Mesenchymal stem cell (in vitro differentiated cells and primary cell): ENCODE results near the gene JMJD4.

Experiments
- DNase-seq: peaks from one replicate; pipeline ENCODE4 v3.0.0-alpha.2; 2013
- H2AFZ ChIP-seq: one replicate; pipeline ENCODE4 v1.6.1; 2013; ENCODE audit warnings: low read depth, mild to moderate bottlenecking, control low read depth, inconsistent platforms, low read length, moderate library complexity
- H2AK5ac ChIP-seq: 2 replicates; pipeline ENCODE4 v1.6.1; 2013; ENCODE audit warnings: low read length, moderate library complexity, mild to moderate bottlenecking, inconsistent platforms; ENCODE audit not compliant: severe bottlenecking
- H2BK120ac ChIP-seq: one replicate; pipeline ENCODE4 v1.6.1; 2013; ENCODE audit warnings: low read depth, mild to moderate bottlenecking, inconsistent platforms, low read length, moderate library complexity
- H2BK12ac ChIP-seq, 2 experiments: one replicate each; pipeline ENCODE4 v1.6.1; 2013; ENCODE audit warnings: inconsistent platforms in 2 of 2, low read length in 2 of 2, mild to moderate bottlenecking in 2 of 2, moderate library complexity in 2 of 2, control low read depth in 1 of 2
- H2BK15ac ChIP-seq: one replicate; pipeline ENCODE4 v1.6.1; 2013; ENCODE audit warnings: mild to moderate bottlenecking, low read depth, inconsistent platforms; ENCODE audit not compliant: poor library complexity, severe bottlenecking
- H2BK5ac ChIP-seq: 2 replicates; pipeline ENCODE4 v1.6.1; 2013; ENCODE audit warnings: low read depth, mild to moderate bottlenecking, low read length, control low read depth, inconsistent platforms; ENCODE audit not compliant: poor library complexity, severe bottlenecking
- H3K14ac ChIP-seq, 2 experiments: one replicate each; pipeline ENCODE4 v1.6.1; 2013; ENCODE audit warnings: inconsistent platforms in 2 of 2, low read length in 2 of 2, control low read depth in 1 of 2, mild to moderate bottlenecking in 1 of 2, moderate library complexity in 1 of 2
- H3K18ac ChIP-seq, 2 experiments: one replicate each; pipeline ENCODE4 v1.6.1; 2013; ENCODE audit warnings: inconsistent platforms in 2 of 2, low read length in 2 of 2, control low read depth in 1 of 2, low read depth in 1 of 2, mild to moderate bottlenecking in 1 of 2
- H3K23ac ChIP-seq, 2 experiments: one replicate each; pipeline ENCODE4 v1.6.1; 2013; ENCODE audit warnings: inconsistent platforms in 2 of 2, low read length in 2 of 2, mild to moderate bottlenecking in 2 of 2, moderate library complexity in 2 of 2, control low read depth in 1 of 2
- H3K27ac ChIP-seq: 2 replicates; pipeline ENCODE4 v1.5.1; 2013; ENCODE audit warnings: mild to moderate bottlenecking, moderate library complexity, low read length, control low read depth, inconsistent platforms; ENCODE audit not compliant: poor library complexity, severe bottlenecking
- H3K27me3 ChIP-seq, 2 experiments: 2 replicates each; pipeline versions ENCODE4 v1.6.1 to v1.7.0; 2013; ENCODE audit warnings: low read length in 2 of 2, mild to moderate bottlenecking in 2 of 2, moderate library complexity in 2 of 2, control low read depth in 1 of 2, inconsistent platforms in 1 of 2; ENCODE audit not compliant: control insufficient read depth in 1 of 2, insufficient read depth in 1 of 2
- H3K36me3 ChIP-seq, 2 experiments: 2 replicates each; pipeline versions ENCODE4 v1.6.1 to v1.7.0; 2013; ENCODE audit warnings: low read length in 2 of 2, control low read depth in 1 of 2, inconsistent platforms in 1 of 2, low read depth in 1 of 2, mild to moderate bottlenecking in 1 of 2; ENCODE audit not compliant: insufficient read depth in 2 of 2, control insufficient read depth in 1 of 2
- H3K4ac ChIP-seq, 2 experiments: one replicate each; pipeline ENCODE4 v1.6.1; 2013; ENCODE audit warnings: inconsistent platforms in 2 of 2, low read length in 2 of 2, mild to moderate bottlenecking in 2 of 2, moderate library complexity in 2 of 2, control low read depth in 1 of 2, low read depth in 1 of 2
- H3K4me1 ChIP-seq: 2 replicates; pipeline ENCODE4 v1.6.1; 2013; ENCODE audit warnings: low read depth, low read length, control low read depth; ENCODE audit not compliant: control insufficient read depth, insufficient read depth
- H3K4me2 ChIP-seq: 2 replicates; pipeline ENCODE4 v1.6.1; 2013; ENCODE audit warnings: low read length, mild to moderate bottlenecking, inconsistent platforms; ENCODE audit not compliant: poor library complexity, severe bottlenecking
- H3K4me3 ChIP-seq, 2 experiments: 2 replicates each; pipeline versions ENCODE4 v1.5.1 to v1.7.0; 2013; ENCODE audit warnings: low read length in 2 of 2, mild to moderate bottlenecking in 2 of 2, control low read depth in 1 of 2, low read depth in 1 of 2; ENCODE audit not compliant: insufficient read depth in 1 of 2
- H3K79me1 ChIP-seq: replicated peaks from 2 replicates; pipeline ENCODE4 v1.6.1; 2013; ENCODE audit warnings: mild to moderate bottlenecking, control low read depth, low read length, inconsistent platforms; ENCODE audit not compliant: poor library complexity, severe bottlenecking
- H3K9ac ChIP-seq: 2 replicates; pipeline ENCODE4 v1.7.0; 2013; ENCODE audit warnings: mild to moderate bottlenecking, low read length, moderate library complexity
- H3K9me3 ChIP-seq: 2 replicates; pipeline ENCODE4 v1.7.0; 2013; ENCODE audit warnings: mild to moderate bottlenecking, low read length; ENCODE audit not compliant: control insufficient read depth
- H4K8ac ChIP-seq: one replicate; pipeline ENCODE4 v1.6.1; 2013; ENCODE audit warnings: inconsistent platforms, mild to moderate bottlenecking, low read length, moderate library complexity
- H4K91ac ChIP-seq: one replicate; pipeline ENCODE4 v1.6.1; 2013; ENCODE audit warnings: mild to moderate bottlenecking, low read length, inconsistent platforms
- WGBS: methylation state at CpG from one replicate; pipeline ENCODE4 v1.1.7; 2013; ENCODE audit warnings: mixed read lengths; 5-methylcytosine and 5-hydroxymethylcytosine counted together

JMJD4 gene

DNA sequence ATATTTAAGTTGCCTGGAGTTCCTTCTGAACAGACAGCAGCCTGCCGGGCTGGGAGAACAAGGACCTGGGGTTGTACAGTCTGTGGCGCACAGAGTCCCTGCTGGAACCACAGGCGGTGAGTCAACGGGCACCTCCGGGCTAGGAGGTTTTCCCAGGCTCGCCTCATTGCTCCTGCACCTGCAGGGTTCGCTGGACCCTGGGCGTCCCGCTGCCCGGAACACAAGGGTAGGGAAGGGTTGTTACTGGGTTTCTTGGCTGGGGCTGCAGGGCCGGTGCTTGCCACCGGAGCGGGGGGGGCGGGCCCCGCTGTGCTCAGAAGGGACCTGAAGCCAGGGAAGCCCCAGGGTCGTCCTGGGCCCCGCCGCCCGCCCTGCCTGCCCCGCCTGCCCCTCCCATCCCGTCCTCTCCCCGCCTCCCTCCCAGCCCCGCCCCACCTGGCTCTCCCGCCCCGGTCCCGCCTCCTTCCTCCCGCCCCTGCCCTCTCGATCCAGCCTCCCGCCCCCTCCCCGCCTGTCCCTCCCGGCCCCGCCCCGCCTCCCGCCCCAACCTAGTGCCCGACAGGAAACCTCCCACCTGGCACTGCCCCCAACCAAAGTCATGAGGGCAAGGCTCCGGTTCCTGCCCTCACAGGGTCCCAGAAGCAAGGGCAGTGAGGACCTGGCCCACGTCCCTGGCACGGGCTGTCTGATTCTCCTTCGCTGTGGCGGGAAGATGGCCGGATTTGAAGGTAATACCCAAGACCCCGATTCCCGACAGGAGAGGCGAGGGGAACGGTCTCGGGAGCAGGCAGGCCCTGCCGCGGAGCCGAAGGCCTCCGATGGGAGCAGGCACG is 6.8 kb downstream of the JMJD4 start:
- Histone ChIP-seq H3K27ac (peak overlapping the region; percentile 49), H3K18ac (peak overlapping the region; percentile 58 to 97), H3K79me1 (peaks cover 28% of the 10 kb centered on the region), H2AFZ (peak overlapping the region; percentile 75), H2BK5ac (no peak overlapping the region), H3K23ac (peak overlapping the region in 1 of 2 experiments; percentile 94), H4K8ac (peak overlapping the region; percentile 70), H3K36me3 (peaks cover 27 to 29% of the 10 kb centered on the region in 2 experiments), H3K4me2 (peak overlapping the region; percentile 69), H3K14ac (peak overlapping the region in 1 of 2 experiments; percentile 98), H3K27me3 (peaks cover 0 to 10% of the 10 kb centered on the region in 2 experiments), H4K91ac (peak overlapping the region; percentile 73), H3K9ac (peak overlapping the region; percentile 72), H2BK12ac (peak overlapping the region in 1 of 2 experiments; percentile 73), H2AK5ac (no peak overlapping the region), H3K9me3 (peaks cover 3% of the 10 kb centered on the region), H3K4me3 (peak overlapping the region; percentile 58 to 75), H2BK15ac (no peak overlapping the region), H3K4ac (peak overlapping the region; percentile 32 to 51), H2BK120ac (peak overlapping the region; percentile 54), H3K4me1 (peaks cover 41% of the 10 kb centered on the region)
- 3% methylated on average over 31 of the region's 51 CpGs for WGBS
- DNase-seq, result peak; percentile 58

- Histone ChIP-seq H2BK15ac (no peak overlapping the region), H3K9ac (no peak overlapping the region), H3K79me1 (peaks cover 16% of the 10 kb centered on the region), H4K91ac (no peak overlapping the region), H2BK120ac (no peak overlapping the region), H2BK12ac (no peak overlapping the region), H4K8ac (no peak overlapping the region), H3K4me2 (no peak overlapping the region), H3K36me3 (peaks cover 15 to 16% of the 10 kb centered on the region in 2 experiments), H2AFZ (no peak overlapping the region), H3K27me3 (peaks cover 0 to 10% of the 10 kb centered on the region in 2 experiments), H3K14ac (no peak overlapping the region), H3K18ac (no peak overlapping the region), H2AK5ac (no peak overlapping the region), H3K4ac (no peak overlapping the region), H3K4me3 (no peak overlapping the region), H3K4me1 (peaks cover 32% of the 10 kb centered on the region), H3K9me3 (peaks cover 3% of the 10 kb centered on the region), H3K27ac (no peak overlapping the region), H2BK5ac (no peak overlapping the region), H3K23ac (no peak overlapping the region)
- WGBS, result 96% methylated on average over 6 of the region's 6 CpGs
- no peak for DNase-seq
Observed at GRCh38 chr1:227726924-227727599, 8.0 kb downstream of the JMJD4 start.

DNA sequence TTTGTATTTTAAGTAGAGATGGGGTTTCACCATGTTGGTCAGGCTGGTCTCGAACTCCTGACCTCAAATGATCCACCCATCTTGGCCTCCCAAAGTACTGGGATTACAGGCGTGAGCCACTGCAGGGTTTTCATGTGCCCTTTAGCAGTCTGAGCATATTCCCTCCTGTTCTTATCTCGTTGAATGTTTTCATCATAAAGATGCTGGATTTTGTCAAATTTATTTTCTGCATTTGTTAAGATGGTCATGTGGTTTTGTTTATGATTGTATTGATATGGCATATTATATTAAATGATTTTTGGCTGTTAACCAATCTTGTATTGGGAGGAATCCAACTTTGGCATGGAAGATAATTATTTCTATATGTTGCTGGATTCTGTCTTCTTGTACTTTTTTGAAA is 8.8 kb downstream of the JMJD4 start:
- no peak overlapping the region for H3K18ac ChIP-seq
- no peak overlapping the region for H3K9ac ChIP-seq
- H3K23ac ChIP-seq, result no peak overlapping the region
- no peak overlapping the region for H2BK15ac ChIP-seq
- H3K4me1 ChIP-seq, result peaks cover 29% of the 10 kb centered on the region
- no peak overlapping the region for H2BK5ac ChIP-seq
- H3K27me3 ChIP-seq, result peaks cover 0 to 10% of the 10 kb centered on the region in 2 experiments
- H4K8ac ChIP-seq, result no peak overlapping the region
- 86% methylated on average over 3 of the region's 3 CpGs for WGBS
- no peak for DNase-seq
- no peak overlapping the region for H2BK12ac ChIP-seq
- H3K4me2 ChIP-seq, result no peak overlapping the region
- no peak overlapping the region for H2BK120ac ChIP-seq
- H3K27ac ChIP-seq, result no peak overlapping the region
- no peak overlapping the region for H4K91ac ChIP-seq
- H3K14ac ChIP-seq, result no peak overlapping the region
- peaks cover 9% of the 10 kb centered on the region for H3K79me1 ChIP-seq
- H3K4ac ChIP-seq, result no peak overlapping the region
- H2AFZ ChIP-seq, result no peak overlapping the region
- H3K36me3 ChIP-seq, result peaks cover 8 to 9% of the 10 kb centered on the region in 2 experiments
- peaks cover 7% of the 10 kb centered on the region for H3K9me3 ChIP-seq
- no peak overlapping the region for H2AK5ac ChIP-seq
- no peak overlapping the region for H3K4me3 ChIP-seq

- H3K23ac ChIP-seq, result no peak overlapping the region
- no peak overlapping the region for H4K91ac ChIP-seq
- H3K4ac ChIP-seq, result no peak overlapping the region
- no peak overlapping the region for H2BK15ac ChIP-seq
- H3K27ac ChIP-seq, result no peak overlapping the region
- H3K36me3 ChIP-seq, result no peaks in the 10 kb centered on the region
- no peak overlapping the region for H2BK12ac ChIP-seq
- peaks cover 0 to 10% of the 10 kb centered on the region in 2 experiments for H3K27me3 ChIP-seq
- H3K9ac ChIP-seq, result no peak overlapping the region
- peaks cover 3% of the 10 kb centered on the region for H3K79me1 ChIP-seq
- no peak overlapping the region for H3K18ac ChIP-seq
- no peak overlapping the region for H2AFZ ChIP-seq
- WGBS, result 43% methylated on average over 1 of the region's 2 CpGs
- H3K14ac ChIP-seq, result no peak overlapping the region
- no peak overlapping the region for H2AK5ac ChIP-seq
- no peak overlapping the region for H3K4me2 ChIP-seq
- H2BK5ac ChIP-seq, result no peak overlapping the region
- no peak overlapping the region for H4K8ac ChIP-seq
- no peak for DNase-seq
- peaks cover 21% of the 10 kb centered on the region for H3K4me1 ChIP-seq
- peaks cover 17% of the 10 kb centered on the region for H3K9me3 ChIP-seq
- H3K4me3 ChIP-seq, result no peak overlapping the region
- no peak overlapping the region for H2BK120ac ChIP-seq
Observed at GRCh38 chr1:227725046-227725445, 10.1 kb downstream of the JMJD4 start.
